Body of pancreas (tissue), 4 donors: ENCODE data around the gene GNG12. TPM values are rescaled to one million over a fixed set of nuclear protein-coding genes. Genes with fewer than 3 reads are reported as not detected.

Experiments used
- ATAC-seq: fragments of 150-250 bp; one replicate; pipeline ENCODE4 v1.9.1; 2016
- DNase-seq, 4 donors: peaks; one replicate each; pipeline ENCODE4 v3.0.0-alpha.2; 2019
- H3K27ac ChIP-seq, 4 donors: fragments of 200-600 bp; sonication (generic); 1 replicate in 3 of 4; 2 replicates in 1 of 4; pipeline versions ENCODE4 v1.5.1 to v1.6.1; 2016 to 2019; ENCODE audit warnings: mild to moderate bottlenecking in 1 of 4, mixed read lengths in 1 of 4, moderate library complexity in 1 of 4
- H3K27me3 ChIP-seq, 2 donors: fragments of 200-600 bp; sonication (generic); one replicate each; pipeline ENCODE4 v1.6.0; 2016; ENCODE audit warnings: mild to moderate bottlenecking in 1 of 2
- H3K36me3 ChIP-seq, 2 donors: fragments of 200-600 bp; sonication (generic); replicated peaks in 1 of 2; 2 replicates each; pipeline ENCODE4 v1.5.1; 2016; ENCODE audit warnings: low read depth in 2 of 2; ENCODE audit not compliant: insufficient read depth in 1 of 2
- H3K4me1 ChIP-seq: fragments of 200-600 bp; sonication (generic); one replicate; pipeline ENCODE4 v1.6.0; 2016
- H3K4me3 ChIP-seq, 2 donors: fragments of 200-600 bp; sonication (generic); 1 replicate in 1 of 2; 2 replicates in 1 of 2; pipeline ENCODE4 v1.5.1; 2016 to 2019
- H3K9me3 ChIP-seq, 3 donors: fragments of 200-600 bp; sonication (generic); 1 replicate in 2 of 3; 2 replicates in 1 of 3; pipeline ENCODE4 v1.5.1; 2016
- POLR2A ChIP-seq, 3 donors: fragments of 450-650 bp; IDR thresholded peaks; one replicate each; pipeline ENCODE4 v1.6.1; 2016; ENCODE audit warnings: antibody characterized with exemption in 3 of 3, mild to moderate bottlenecking in 2 of 3
- WGBS, 2 donors: methylation state at CpG; one replicate each; pipeline ENCODE4 v1.1.5; 2017; 5-methylcytosine and 5-hydroxymethylcytosine counted together
- intact Hi-C: fragments of 100-400 bp; cut with DNase I; formaldehyde crosslinking; loops from one replicate; pipeline ENCODE4 v1.15.1; 2023
- total RNA-seq, 2 donors: library from RNA; depleted of rRNA; stranded (reverse); fragments of >200 nt; gene quantifications; one replicate each; pipeline ENCODE4 v1.1.0, GENCODE V29; 2016
- TF ChIP-seq, protein P1 (sequence below), 7 experiments: fragments of 450-650 bp in 4 of 7; fragments of 200-600 bp in 3 of 7; sonication (generic) in 3 of 7; IDR thresholded peaks; one replicate each; pipeline ENCODE4 v1.5.1; 2016 to 2019; ENCODE audit warnings: antibody characterized with exemption in 7 of 7

GNG12 gene
- total RNA-seq, 2 donors from 2014 or later, result 26.4 to 42.3 TPM

DNA sequence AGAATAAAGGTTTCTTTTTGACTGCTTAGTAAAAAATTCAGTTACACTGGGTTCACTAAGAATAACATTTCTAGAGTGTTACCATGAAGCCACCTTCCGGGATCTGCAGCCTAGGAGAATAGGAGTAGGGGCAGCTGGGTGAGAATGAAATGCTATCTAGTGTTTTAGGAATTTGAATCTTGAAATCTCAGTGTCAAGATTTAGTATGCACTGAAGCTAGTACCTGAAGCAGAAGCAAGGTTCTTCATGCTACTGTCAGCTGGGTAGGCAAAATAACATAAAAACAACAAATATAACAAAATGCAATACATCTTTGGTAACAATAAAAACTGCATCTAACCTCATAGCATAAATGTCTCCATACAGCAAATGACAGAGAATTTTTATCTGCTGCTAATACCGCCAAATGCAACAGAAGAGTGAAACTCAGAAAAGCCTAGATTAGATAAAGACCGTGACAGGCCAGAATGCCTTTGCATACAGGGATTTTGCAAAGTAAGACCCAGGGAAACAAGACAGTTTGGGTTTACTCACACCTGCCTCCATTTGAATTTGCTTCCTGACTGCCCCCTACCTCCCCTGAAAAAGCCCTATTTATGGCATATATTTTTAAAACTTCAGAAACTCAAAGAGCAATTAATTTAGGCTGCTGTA lies 90.1 kb downstream of the GNG12 start:
- DNase-seq (no peak), ATAC-seq (no peak)
- peaks cover 37% of the 10 kb centered on the region for H3K4me1 ChIP-seq
- H3K36me3 ChIP-seq, result no peaks in the 10 kb centered on the region
- WGBS, 2 donors, result 44 to 45% methylated on average over 3 of the region's 3 CpGs
- TF ChIP-seq, protein P1, sequence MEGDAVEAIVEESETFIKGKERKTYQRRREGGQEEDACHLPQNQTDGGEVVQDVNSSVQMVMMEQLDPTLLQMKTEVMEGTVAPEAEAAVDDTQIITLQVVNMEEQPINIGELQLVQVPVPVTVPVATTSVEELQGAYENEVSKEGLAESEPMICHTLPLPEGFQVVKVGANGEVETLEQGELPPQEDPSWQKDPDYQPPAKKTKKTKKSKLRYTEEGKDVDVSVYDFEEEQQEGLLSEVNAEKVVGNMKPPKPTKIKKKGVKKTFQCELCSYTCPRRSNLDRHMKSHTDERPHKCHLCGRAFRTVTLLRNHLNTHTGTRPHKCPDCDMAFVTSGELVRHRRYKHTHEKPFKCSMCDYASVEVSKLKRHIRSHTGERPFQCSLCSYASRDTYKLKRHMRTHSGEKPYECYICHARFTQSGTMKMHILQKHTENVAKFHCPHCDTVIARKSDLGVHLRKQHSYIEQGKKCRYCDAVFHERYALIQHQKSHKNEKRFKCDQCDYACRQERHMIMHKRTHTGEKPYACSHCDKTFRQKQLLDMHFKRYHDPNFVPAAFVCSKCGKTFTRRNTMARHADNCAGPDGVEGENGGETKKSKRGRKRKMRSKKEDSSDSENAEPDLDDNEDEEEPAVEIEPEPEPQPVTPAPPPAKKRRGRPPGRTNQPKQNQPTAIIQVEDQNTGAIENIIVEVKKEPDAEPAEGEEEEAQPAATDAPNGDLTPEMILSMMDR (IDR thresholded peaks at IDR 0.05), result no peak
- TF ChIP-seq POLR2A (IDR thresholded peaks at IDR 0.05), result no peak
- no peaks in the 10 kb centered on the region for H3K9me3 ChIP-seq
- H3K27me3 ChIP-seq, result no peaks in the 10 kb centered on the region
- intact Hi-C loops, result no loop called here
- no peak overlapping the region for H3K4me3 ChIP-seq
- no peak overlapping the region for H3K27ac ChIP-seq

DNA sequence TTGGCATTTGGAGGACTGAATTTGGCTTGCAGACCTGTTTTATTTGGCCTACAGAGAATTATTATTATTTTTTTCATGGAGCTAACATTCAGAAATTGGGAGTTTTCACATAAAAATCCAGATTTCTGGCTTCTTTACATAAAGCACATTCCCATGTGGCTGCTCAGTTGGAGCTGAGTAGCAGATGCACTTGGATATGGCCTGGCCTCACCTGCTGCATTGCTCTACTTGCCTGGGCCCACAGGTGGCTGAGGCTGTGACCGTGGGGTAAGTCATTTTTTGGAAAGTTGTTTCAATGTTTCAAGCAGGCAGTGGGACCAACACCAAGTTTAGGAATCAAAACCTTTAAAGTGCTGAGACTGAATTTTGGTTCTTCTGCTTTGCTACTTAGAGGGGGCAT lies 91.5 kb downstream of the GNG12 start:
- ATAC-seq (no peak), DNase-seq (no peak)
- 88 to 100% methylated on average over 1 of the region's 1 CpG for whole genome bisulfite sequencing, 2 donors
- Histone ChIP-seq H3K27ac (peak overlapping the region in 1 of 4 donors; percentile 46), H3K9me3 (no peaks in the 10 kb centered on the region), H3K36me3 (no peaks in the 10 kb centered on the region), H3K27me3 (no peaks in the 10 kb centered on the region), H3K4me1 (peaks cover 28% of the 10 kb centered on the region), H3K4me3 (no peak overlapping the region)
- intact Hi-C loops, result no loop called here
- TF ChIP-seq, protein P1 (IDR thresholded peaks at IDR 0.05), result no peak
- no peak for TF ChIP-seq POLR2A (IDR thresholded peaks at IDR 0.05)

DNA sequence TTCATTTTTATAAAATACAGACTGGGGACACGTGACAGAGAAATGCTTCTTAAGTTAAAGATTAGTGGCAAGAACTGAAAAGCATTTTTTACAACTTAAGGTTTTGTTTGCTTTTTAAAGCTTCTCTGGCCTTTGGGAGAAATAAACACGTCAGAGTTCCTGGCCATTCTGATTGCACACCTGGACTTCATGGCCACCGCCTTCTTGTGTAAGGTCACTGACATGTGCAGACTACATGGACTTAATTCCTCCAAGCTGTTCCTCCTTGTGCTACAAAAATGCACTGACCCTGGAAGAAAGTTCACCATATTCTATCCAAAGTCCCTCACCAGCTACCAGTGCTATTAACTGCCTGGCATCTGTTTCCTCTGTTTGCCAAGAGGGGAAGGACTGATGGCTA lies 92.1 kb downstream of the GNG12 start:
- Histone ChIP-seq H3K27ac (peak overlapping the region in 2 of 4 donors; percentile 46 to 51), H3K4me1 (peaks cover 34% of the 10 kb centered on the region), H3K9me3 (no peaks in the 10 kb centered on the region), H3K36me3 (no peaks in the 10 kb centered on the region), H3K27me3 (no peaks in the 10 kb centered on the region), H3K4me3 (no peak overlapping the region)
- DNase-seq (peak; percentile 38 to 68 (median 54)), ATAC-seq (peak; percentile 85)
- intact Hi-C loops, result no loop called here
- no peak for TF ChIP-seq POLR2A (IDR thresholded peaks at IDR 0.05)
- TF ChIP-seq, protein P1 (IDR thresholded peaks at IDR 0.05), result no peak
- WGBS, 2 donors, result 29 to 43% methylated on average over 3 of the region's 3 CpGs

DNA sequence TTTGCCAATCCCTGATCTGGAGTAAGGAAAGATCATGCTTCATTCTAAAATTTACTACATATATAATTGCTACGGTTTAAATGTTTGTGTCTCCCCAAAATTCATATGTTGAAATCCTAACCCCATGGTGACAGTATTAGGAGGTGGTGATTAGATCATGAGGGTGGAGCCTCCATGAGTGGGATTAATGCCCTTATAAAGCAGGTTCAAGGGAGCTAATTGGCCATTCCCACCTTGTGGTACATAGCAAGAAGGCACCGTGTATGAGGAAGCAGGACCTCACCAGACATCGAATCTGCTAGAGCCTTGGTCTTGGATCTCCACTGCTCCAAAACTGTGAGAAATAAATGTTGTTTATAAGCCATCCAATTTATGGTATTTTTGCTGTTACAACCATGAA lies 92.7 kb downstream of the GNG12 start:
- H3K4me1 ChIP-seq, result peaks cover 35% of the 10 kb centered on the region
- TF ChIP-seq POLR2A (IDR thresholded peaks at IDR 0.05), result no peak
- TF ChIP-seq, protein P1 (IDR thresholded peaks at IDR 0.05), result no peak
- peak overlapping the region in 1 of 4 donors; percentile 13 for H3K27ac ChIP-seq
- no peaks in the 10 kb centered on the region for H3K27me3 ChIP-seq
- DNase-seq, result no peak
- 81 to 87% methylated on average over 3 of the region's 3 CpGs for WGBS, 2 donors
- intact Hi-C loops, result no loop called here
- no peak overlapping the region for H3K4me3 ChIP-seq
- no peaks in the 10 kb centered on the region for H3K36me3 ChIP-seq
- ATAC-seq, result no peak
- no peaks in the 10 kb centered on the region for H3K9me3 ChIP-seq

DNA sequence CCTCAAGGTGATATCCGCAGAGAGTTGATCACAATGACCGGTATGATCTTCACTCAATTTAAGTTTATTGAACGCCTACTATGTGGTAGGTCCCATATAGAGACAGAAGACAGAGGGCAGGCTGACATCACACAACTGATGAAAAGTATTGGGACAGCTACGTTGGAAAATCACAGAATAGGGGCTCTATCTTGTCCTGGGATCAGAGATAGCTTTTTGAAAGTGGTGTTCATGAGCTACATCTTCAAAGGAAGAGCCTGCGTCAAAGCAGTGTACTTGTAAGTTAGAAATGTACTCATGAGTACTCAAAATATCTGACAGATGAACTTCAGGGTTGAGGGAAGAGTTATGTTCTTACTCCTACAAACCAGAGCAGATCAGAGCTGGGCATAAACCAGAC lies 93.9 kb downstream of the GNG12 start:
- TF ChIP-seq, protein P1 (IDR thresholded peaks at IDR 0.05), result no peak
- no peak for TF ChIP-seq POLR2A (IDR thresholded peaks at IDR 0.05)
- Histone ChIP-seq H3K9me3 (no peaks in the 10 kb centered on the region), H3K27me3 (no peaks in the 10 kb centered on the region), H3K36me3 (no peaks in the 10 kb centered on the region), H3K4me1 (peaks cover 35% of the 10 kb centered on the region), H3K27ac (no peak overlapping the region), H3K4me3 (no peak overlapping the region)
- no peak for ATAC-seq
- intact Hi-C loops, result no loop called here
- 92 to 96% methylated on average over 5 of the region's 5 CpGs for WGBS, 2 donors
- no peak for DNase-seq
